ENCODE data around the gene RHCG.

Gene RHCG

DNA sequence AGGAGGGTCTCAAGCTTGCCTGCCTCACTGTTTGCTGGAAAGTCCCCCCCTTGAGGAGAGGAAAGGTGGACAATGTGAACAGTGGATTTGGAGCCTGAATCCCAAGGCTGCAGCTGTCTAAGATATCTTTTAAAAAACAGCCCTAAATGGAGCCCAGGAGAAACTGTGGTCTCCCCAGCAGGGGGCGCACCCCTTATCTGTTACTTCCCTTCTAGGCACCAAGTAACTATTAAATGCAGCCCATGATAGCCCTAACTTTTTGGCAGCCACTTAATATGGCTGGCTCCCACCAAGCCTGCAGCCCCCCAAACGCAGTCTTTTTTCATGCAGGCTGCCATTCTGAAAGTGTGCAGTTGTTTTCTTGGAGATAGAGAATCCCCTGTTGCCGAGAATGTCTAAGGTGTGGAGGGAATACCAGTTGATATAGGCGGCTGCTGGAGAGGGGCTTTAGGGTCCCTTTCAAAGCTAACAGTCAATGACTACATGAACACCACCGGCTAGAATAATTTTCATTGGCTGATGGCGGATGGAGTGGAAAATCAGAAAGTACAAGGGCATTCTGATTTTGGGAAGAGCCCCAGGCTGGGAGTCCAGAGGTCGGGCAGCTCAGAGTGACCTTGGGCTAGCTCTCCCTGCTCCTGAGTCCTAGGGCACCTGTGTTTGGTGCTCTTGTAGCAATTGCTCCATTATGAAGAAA, 1.3 kb downstream of the RHCG start:
- Mint-ChIP-seq H3K27ac (no peak overlapping the region), H3K4me3 (no peak overlapping the region), H3K27me3 (peaks cover 22% of the 10 kb centered on the region), H3K9me3 (no peaks in the 10 kb centered on the region), H3K36me3 (no peaks in the 10 kb centered on the region), H3K4me1 (peaks cover 5% of the 10 kb centered on the region)
- ATAC-seq (ENCODE audit: low read depth): no peak
- no peak for DNase-seq (ENCODE audit: low spot score in 2 of 2)

DNA sequence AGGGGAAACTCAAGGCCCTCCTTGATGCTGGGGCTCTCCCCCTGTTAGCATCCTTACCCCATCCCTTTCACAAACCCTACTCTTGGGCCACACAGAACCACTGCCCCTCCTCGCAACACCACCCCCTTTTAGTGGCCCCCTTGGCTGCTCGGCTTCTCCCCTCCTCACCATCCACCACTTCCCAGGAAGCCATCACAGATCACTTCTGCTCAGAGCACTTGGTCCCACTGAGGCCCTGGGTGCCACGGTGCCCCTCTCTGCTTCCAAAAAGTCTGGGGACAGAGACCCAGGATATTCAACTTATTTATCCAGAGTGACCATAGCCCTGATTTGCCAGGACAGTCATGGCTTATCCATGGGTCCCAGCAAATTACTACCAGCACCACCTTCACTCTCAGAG, 2.4 kb downstream of the RHCG start:
- peaks cover 26% of the 10 kb centered on the region for H3K27me3 Mint-ChIP-seq
- peaks cover 5% of the 10 kb centered on the region for H3K4me1 Mint-ChIP-seq
- no peaks in the 10 kb centered on the region for H3K9me3 Mint-ChIP-seq
- H3K27ac Mint-ChIP-seq: no peak overlapping the region
- no peak overlapping the region for H3K4me3 Mint-ChIP-seq
- DNase-seq (ENCODE audit: low spot score in 2 of 2) (no peak), ATAC-seq (ENCODE audit: low read depth) (no peak)
- H3K36me3 Mint-ChIP-seq: no peaks in the 10 kb centered on the region

DNA sequence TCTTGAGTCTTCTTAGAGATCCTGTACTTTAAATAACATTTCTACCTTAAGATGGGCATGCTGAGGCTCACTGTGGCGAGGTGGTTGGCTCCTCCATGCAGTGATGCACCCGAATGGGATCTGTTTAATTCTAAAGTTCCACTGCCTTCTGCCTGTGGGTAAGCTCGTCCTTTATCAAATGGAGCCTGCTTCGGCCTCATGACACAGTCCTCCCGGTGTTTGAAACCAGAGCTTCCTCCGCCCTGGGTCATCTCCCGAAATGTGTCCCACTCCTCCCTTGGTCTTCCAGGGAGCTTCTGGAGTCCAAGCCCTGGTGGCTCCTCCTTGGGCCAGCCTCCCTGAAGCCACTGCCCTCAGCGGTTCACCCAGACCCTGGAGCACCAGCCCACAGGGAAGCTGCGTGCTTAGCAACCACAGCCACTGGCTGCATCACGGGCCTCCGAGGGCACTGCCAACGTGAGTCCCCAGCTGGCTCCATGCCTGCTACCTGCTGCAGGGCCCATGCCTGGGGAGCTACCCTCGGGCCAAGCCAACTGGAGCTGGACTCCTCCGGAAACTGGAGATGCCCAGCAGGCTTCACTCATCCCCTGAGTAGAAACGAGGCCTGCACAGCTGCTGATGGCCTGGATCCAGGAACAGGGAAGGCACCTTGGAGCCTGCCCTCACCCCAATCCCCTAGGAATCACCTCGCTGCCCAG, 3.3 kb downstream of the RHCG start:
- Mint-ChIP-seq H3K4me3 (no peak overlapping the region), H3K9me3 (no peaks in the 10 kb centered on the region), H3K27me3 (peaks cover 29% of the 10 kb centered on the region), H3K36me3 (no peaks in the 10 kb centered on the region), H3K27ac (no peak overlapping the region), H3K4me1 (peaks cover 5% of the 10 kb centered on the region)
- no peak for ATAC-seq (ENCODE audit: low read depth)
- no peak for DNase-seq (ENCODE audit: low spot score in 2 of 2)

- Mint-ChIP-seq H3K9me3 (no peaks in the 10 kb centered on the region), H3K36me3 (no peaks in the 10 kb centered on the region), H3K27me3 (peaks cover 29% of the 10 kb centered on the region), H3K4me1 (peaks cover 5% of the 10 kb centered on the region), H3K4me3 (no peak overlapping the region), H3K27ac (no peak overlapping the region)
- DNase-seq (ENCODE audit: low spot score in 2 of 2) (no peak), ATAC-seq (ENCODE audit: low read depth) (no peak)
Measured at GRCh38 chr15:89492111-89492641, 4.2 kb downstream of the RHCG start.

DNA sequence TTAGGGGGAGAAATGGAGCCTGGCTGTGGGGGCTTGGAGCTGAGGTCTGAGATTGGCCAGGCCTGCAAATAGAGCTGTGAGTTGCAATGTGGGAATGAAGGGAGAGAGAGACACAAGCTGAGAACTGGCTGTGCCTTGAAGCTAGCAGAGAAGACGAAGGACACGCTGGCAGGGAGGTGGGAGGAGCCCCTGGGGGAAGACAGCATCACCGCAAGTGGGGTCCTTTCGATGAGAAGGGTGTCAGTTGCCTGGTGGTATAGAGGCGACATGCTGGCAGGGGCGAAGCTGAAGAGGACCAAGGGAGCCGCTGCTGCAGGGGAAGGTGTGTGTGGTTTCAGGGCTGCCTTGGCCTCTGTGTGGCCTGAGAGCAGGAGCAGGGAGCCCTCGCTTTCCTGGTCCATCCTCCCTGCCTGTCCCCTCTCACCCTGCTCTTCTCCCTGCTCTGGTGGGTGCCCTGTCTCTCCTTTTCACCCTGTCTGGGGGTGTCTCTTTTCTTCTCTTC, 5.5 kb downstream of the RHCG start:
- peaks cover 32% of the 10 kb centered on the region for H3K27me3 Mint-ChIP-seq
- no peak overlapping the region for H3K4me3 Mint-ChIP-seq
- H3K27ac Mint-ChIP-seq: no peak overlapping the region

DNA sequence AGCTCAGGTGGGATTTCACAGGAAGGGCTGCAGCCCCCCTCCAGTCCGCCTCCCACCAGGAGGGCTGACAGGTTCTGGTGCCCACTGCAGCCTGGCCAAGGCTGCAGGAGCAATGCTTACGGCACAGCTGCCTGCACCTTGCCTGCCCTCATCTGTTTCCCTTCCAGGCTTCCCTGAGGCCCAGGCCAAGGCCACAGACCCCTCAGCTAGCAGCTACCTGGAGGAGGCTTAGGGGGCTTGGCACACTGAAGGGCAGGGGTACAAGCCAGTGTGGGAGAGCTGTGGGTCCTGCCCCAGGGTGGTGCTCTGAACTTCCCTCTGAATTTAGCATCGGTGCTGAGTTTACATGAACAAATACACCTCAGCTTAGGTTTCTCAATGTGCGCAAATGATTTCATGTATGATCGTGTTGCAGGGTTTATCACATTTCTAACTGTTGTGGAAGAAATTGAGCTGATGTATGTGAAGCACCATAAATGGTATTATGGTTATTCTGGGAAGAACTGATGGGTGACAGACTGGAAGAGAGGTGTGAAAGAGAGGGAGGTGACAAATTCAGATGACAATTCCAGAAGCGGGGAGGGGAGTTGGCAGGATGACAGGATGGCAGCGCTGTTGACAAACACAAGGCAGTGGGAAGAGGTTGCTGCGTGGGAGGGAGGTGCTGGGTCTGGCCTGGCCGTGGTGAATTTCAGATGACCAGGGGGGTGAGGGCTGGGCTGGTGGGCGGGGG, 6.1 kb downstream of the RHCG start:
- H3K4me1 Mint-ChIP-seq: peaks cover 6% of the 10 kb centered on the region
- peaks cover 2% of the 10 kb centered on the region for H3K36me3 Mint-ChIP-seq
- ATAC-seq (ENCODE audit: low read depth) (no peak), DNase-seq (ENCODE audit: low spot score in 2 of 2) (no peak)
- H3K4me3 Mint-ChIP-seq: no peak overlapping the region
- no peak overlapping the region for H3K27ac Mint-ChIP-seq
- H3K9me3 Mint-ChIP-seq: peaks cover 1% of the 10 kb centered on the region
- H3K27me3 Mint-ChIP-seq: peaks cover 32% of the 10 kb centered on the region

More for the DNA sequence above, 5.5 kb downstream of the RHCG start:
- ATAC-seq (ENCODE audit: low read depth) (no peak), DNase-seq (ENCODE audit: low spot score in 2 of 2) (no peak)
- Mint-ChIP-seq H3K4me1 (peaks cover 8% of the 10 kb centered on the region), H3K36me3 (peaks cover 2% of the 10 kb centered on the region), H3K9me3 (peaks cover 1% of the 10 kb centered on the region)

DNA sequence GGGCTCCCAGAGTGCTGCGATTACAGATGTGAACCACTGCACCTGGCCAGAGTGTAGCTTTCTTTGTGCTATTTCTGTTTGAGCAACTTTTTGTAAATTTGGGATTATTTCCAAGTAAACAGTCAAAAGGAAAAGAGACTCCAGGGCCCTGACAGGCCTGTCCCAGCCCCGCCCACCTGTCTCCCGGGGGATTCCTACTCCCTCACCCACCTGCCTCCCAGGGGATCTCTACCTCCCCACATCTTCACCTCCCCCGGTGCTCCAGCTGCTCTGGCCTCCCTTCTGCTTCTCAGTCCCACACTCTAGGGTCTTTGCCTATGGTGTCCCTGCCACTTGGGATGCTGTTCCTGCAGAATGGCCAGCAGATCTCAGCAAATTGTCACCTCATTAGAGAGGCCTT, 7.0 kb downstream of the RHCG start:
- ATAC-seq (ENCODE audit: low read depth): no peak
- H3K36me3 Mint-ChIP-seq: peaks cover 2% of the 10 kb centered on the region
- no peak for DNase-seq (ENCODE audit: low spot score in 2 of 2)
- peaks cover 1% of the 10 kb centered on the region for H3K9me3 Mint-ChIP-seq
- H3K27me3 Mint-ChIP-seq: peaks cover 32% of the 10 kb centered on the region
- H3K4me1 Mint-ChIP-seq: peaks cover 6% of the 10 kb centered on the region
- H3K27ac Mint-ChIP-seq: no peak overlapping the region
- no peak overlapping the region for H3K4me3 Mint-ChIP-seq

- Mint-ChIP-seq H3K27me3 (peaks cover 33% of the 10 kb centered on the region), H3K9me3 (peaks cover 1% of the 10 kb centered on the region), H3K4me1 (peaks cover 6% of the 10 kb centered on the region), H3K27ac (no peak overlapping the region), H3K36me3 (peaks cover 2% of the 10 kb centered on the region), H3K4me3 (no peak overlapping the region)
- ATAC-seq (ENCODE audit: low read depth): no peak
- no peak for DNase-seq (ENCODE audit: low spot score in 2 of 2)
Measured at GRCh38 chr15:89487791-89488190, 8.6 kb downstream of the RHCG start.

DNA sequence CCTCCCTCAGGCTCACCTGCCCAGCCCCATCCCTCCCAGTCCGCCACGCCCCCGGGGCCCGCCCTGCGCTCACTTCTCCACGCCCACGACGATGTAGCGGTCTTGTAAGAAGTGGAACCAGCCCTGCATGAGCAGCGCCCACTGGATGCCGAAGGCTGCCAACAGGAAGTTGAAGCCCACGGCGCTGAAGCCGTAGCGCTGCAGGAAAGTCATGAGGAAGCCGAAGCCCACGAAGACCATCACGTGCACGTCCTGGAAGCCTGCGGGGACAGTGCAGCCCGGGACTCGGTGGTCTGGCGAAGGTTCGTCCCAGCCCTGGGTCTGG, 9.7 kb downstream of the RHCG start:
- H3K4me3 Mint-ChIP-seq: peak overlapping the region; percentile 59
- DNase-seq (ENCODE audit: low spot score in 2 of 2) (peak; percentile 45 to 50), ATAC-seq (ENCODE audit: low read depth) (peak; percentile 94)
- H3K27ac Mint-ChIP-seq: no peak overlapping the region
- H3K4me1 Mint-ChIP-seq: peaks cover 6% of the 10 kb centered on the region
- peaks cover 35% of the 10 kb centered on the region for H3K27me3 Mint-ChIP-seq
- H3K9me3 Mint-ChIP-seq: peaks cover 1% of the 10 kb centered on the region
- peaks cover 2% of the 10 kb centered on the region for H3K36me3 Mint-ChIP-seq

- Mint-ChIP-seq H3K36me3 (peaks cover 2% of the 10 kb centered on the region), H3K27ac (no peak overlapping the region), H3K27me3 (peaks cover 41% of the 10 kb centered on the region), H3K4me1 (peaks cover 6% of the 10 kb centered on the region), H3K4me3 (no peak overlapping the region), H3K9me3 (peaks cover 1% of the 10 kb centered on the region)
- ATAC-seq (ENCODE audit: low read depth) (no peak), DNase-seq (ENCODE audit: low spot score in 2 of 2) (no peak)
Measured at GRCh38 chr15:89483079-89483478, 13.3 kb downstream of the RHCG start.

DNA sequence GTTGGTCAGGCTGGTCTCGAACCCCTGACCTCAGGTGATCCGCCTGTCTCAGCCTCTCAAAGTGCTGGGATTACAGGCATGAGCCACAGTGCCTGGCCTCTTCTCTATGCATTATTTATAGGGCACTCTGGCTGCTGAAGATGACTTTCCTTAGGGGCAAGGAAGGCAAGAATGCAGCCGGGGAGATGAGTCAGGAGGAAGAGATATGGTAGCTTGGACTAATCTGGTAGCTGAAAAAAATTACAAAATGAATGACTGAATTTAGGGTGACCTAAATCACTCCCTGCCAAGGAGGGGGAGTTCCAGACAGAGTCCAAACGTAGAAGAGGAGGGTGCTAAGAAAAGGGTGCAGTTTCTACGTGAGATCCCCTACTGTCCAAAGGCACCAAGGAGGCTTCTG, 14.2 kb downstream of the RHCG start:
- Mint-ChIP-seq H3K4me3 (no peak overlapping the region), H3K36me3 (peaks cover 2% of the 10 kb centered on the region), H3K27ac (no peak overlapping the region), H3K27me3 (peaks cover 41% of the 10 kb centered on the region), H3K9me3 (peaks cover 1% of the 10 kb centered on the region), H3K4me1 (peaks cover 6% of the 10 kb centered on the region)
- DNase-seq (ENCODE audit: low spot score in 2 of 2) (no peak), ATAC-seq (ENCODE audit: low read depth) (no peak)

- H3K4me1 Mint-ChIP-seq: no peaks in the 10 kb centered on the region
- DNase-seq (ENCODE audit: low spot score in 2 of 2) (no peak), ATAC-seq (ENCODE audit: low read depth) (no peak)
- H3K4me3 Mint-ChIP-seq: no peak overlapping the region
- no peaks in the 10 kb centered on the region for H3K36me3 Mint-ChIP-seq
- peaks cover 35% of the 10 kb centered on the region for H3K27me3 Mint-ChIP-seq
- no peaks in the 10 kb centered on the region for H3K9me3 Mint-ChIP-seq
- no peak overlapping the region for H3K27ac Mint-ChIP-seq
Measured at GRCh38 chr15:89480505-89480904, 15.9 kb downstream of the RHCG start.

- Mint-ChIP-seq H3K27me3 (peaks cover 34% of the 10 kb centered on the region), H3K4me3 (no peak overlapping the region), H3K27ac (no peak overlapping the region), H3K4me1 (peaks cover 3% of the 10 kb centered on the region), H3K36me3 (no peaks in the 10 kb centered on the region), H3K9me3 (peaks cover 3% of the 10 kb centered on the region)
- no peak for DNase-seq (ENCODE audit: low spot score in 2 of 2)
- ATAC-seq (ENCODE audit: low read depth): no peak
Measured at GRCh38 chr15:89479173-89479572, 17.2 kb downstream of the RHCG start.
